Subcutaneous abdominal adipose tissue (tissue), 5 donors: ENCODE data around the gene ESF1.

Experiments used
- H3K27ac ChIP-seq: one replicate; pipeline ENCODE4 v1.7.0; 2013; ENCODE audit warnings: low read depth, mild to moderate bottlenecking, inconsistent platforms, low read length, moderate library complexity
- H3K27me3 ChIP-seq, 5 donors: one replicate each; pipeline ENCODE4 v1.7.0; 2013; ENCODE audit warnings: low read length in 5 of 5, inconsistent platforms in 1 of 5; ENCODE audit not compliant: control insufficient read depth in 5 of 5, insufficient read depth in 4 of 5
- H3K36me3 ChIP-seq, 5 donors: one replicate each; pipeline ENCODE4 v1.7.0; 2013; ENCODE audit warnings: low read length in 5 of 5; ENCODE audit not compliant: control insufficient read depth in 5 of 5, insufficient read depth in 5 of 5
- H3K4me1 ChIP-seq, 5 donors: one replicate each; pipeline ENCODE4 v1.7.0; 2013; ENCODE audit warnings: low read length in 5 of 5, mild to moderate bottlenecking in 3 of 5, moderate library complexity in 1 of 5; ENCODE audit not compliant: control insufficient read depth in 5 of 5, insufficient read depth in 5 of 5
- H3K4me3 ChIP-seq, 5 donors: one replicate each; pipeline ENCODE4 v1.7.0; 2013; ENCODE audit warnings: low read length in 5 of 5, low read depth in 1 of 5
- H3K9ac ChIP-seq, 5 donors: one replicate each; pipeline ENCODE4 v1.7.0; 2013; ENCODE audit warnings: low read length in 5 of 5, mild to moderate bottlenecking in 4 of 5, moderate library complexity in 3 of 5
- H3K9me3 ChIP-seq, 5 donors: one replicate each; pipeline ENCODE4 v1.7.0; 2013; ENCODE audit warnings: low read length in 5 of 5; ENCODE audit not compliant: control insufficient read depth in 5 of 5
- donor health status: healthy.
- donor health status: healthy.
- donor health status: healthy.
- donor health status: healthy.
- donor health status: healthy.

ESF1 gene

GRCh38 chr20:13671512-13671911 is 113.2 kb downstream of the ESF1 start:
- peaks cover 2 to 16% (median 10%) of the 10 kb centered on the region in 5 donors for H3K4me1 ChIP-seq
- no peaks in the 10 kb centered on the region for H3K27me3 ChIP-seq
- peak overlapping the region; percentile 42 for H3K27ac ChIP-seq
- no peak overlapping the region for H3K4me3 ChIP-seq
- no peaks in the 10 kb centered on the region for H3K9me3 ChIP-seq
- H3K9ac ChIP-seq = no peak overlapping the region
- H3K36me3 ChIP-seq = no peaks in the 10 kb centered on the region

GRCh38 chr20:13670160-13670559 is 114.6 kb downstream of the ESF1 start:
- Histone ChIP-seq H3K9ac (no peak overlapping the region), H3K27ac (no peak overlapping the region), H3K36me3 (no peaks in the 10 kb centered on the region), H3K27me3 (no peaks in the 10 kb centered on the region), H3K4me1 (peaks cover 2 to 16% (median 10%) of the 10 kb centered on the region in 5 donors), H3K9me3 (no peaks in the 10 kb centered on the region), H3K4me3 (no peak overlapping the region)

GRCh38 chr20:13665709-13666395 is 118.9 kb downstream of the ESF1 start:
- no peak overlapping the region for H3K27ac ChIP-seq
- H3K27me3 ChIP-seq = no peaks in the 10 kb centered on the region
- H3K9ac ChIP-seq = no peak overlapping the region
- peaks cover 3 to 7% (median 3%) of the 10 kb centered on the region in 5 donors for H3K4me1 ChIP-seq
- H3K36me3 ChIP-seq = no peaks in the 10 kb centered on the region
- H3K9me3 ChIP-seq = no peaks in the 10 kb centered on the region
- no peak overlapping the region for H3K4me3 ChIP-seq
